ENCODE results near the gene UNKL.

UNKL gene

GRCh38 chr16:1325261-1325660 lies 89.2 kb downstream of the UNKL start:
- H3K36me3 ChIP-seq (ENCODE audit: insufficient read depth, insufficient read length, low read length), result peaks cover 50% of the 10 kb centered on the region

GRCh38 chr16:1324286-1324826 lies 90.1 kb downstream of the UNKL start:
- Histone ChIP-seq H3K4me3 (ENCODE audit: insufficient read length, low read depth) (no peak overlapping the region), H3K9me3 (ENCODE audit: insufficient read depth, low read length) (no peaks in the 10 kb centered on the region), H3K27me3 (ENCODE audit: insufficient read depth, insufficient read length) (no peaks in the 10 kb centered on the region), H3K36me3 (ENCODE audit: insufficient read depth, insufficient read length, low read length) (peaks cover 60% of the 10 kb centered on the region), H3K9ac (ENCODE audit: insufficient read length, low read depth) (no peak overlapping the region), H3K4me1 (ENCODE audit: insufficient read depth, insufficient read length) (peaks cover 8% of the 10 kb centered on the region)
- TF ChIP-seq YY1 (IDR thresholded peaks at IDR 0.05; ENCODE audit: insufficient read depth, insufficient read length) (no peak), SUZ12 (IDR thresholded peaks at IDR 0.05; ENCODE audit: extremely low read depth, insufficient read depth, insufficient read length) (no peak), ZNF274 (IDR thresholded peaks at IDR 0.05; ENCODE audit: low read depth, low read length) (no peak)
- DNase-seq (ENCODE audit: low read depth, low spot score), result no peak

More at GRCh38 chr16:1325261-1325660, 89.2 kb downstream of the UNKL start:
- H3K4me1 ChIP-seq (ENCODE audit: insufficient read depth, insufficient read length), result peaks cover 8% of the 10 kb centered on the region
- DNase-seq (ENCODE audit: low read depth, low spot score), result no peak
- no peak overlapping the region for H3K4me3 ChIP-seq (ENCODE audit: insufficient read length, low read depth)
- no peak overlapping the region for H3K9ac ChIP-seq (ENCODE audit: insufficient read length, low read depth)
- H3K9me3 ChIP-seq (ENCODE audit: insufficient read depth, low read length), result peaks cover 5% of the 10 kb centered on the region; the same call in 1 of the 2 replicates
- TF ChIP-seq SUZ12 (IDR thresholded peaks at IDR 0.05; ENCODE audit: extremely low read depth, insufficient read depth, insufficient read length), result no peak
- no peak for TF ChIP-seq YY1 (IDR thresholded peaks at IDR 0.05; ENCODE audit: insufficient read depth, insufficient read length)
- TF ChIP-seq ZNF274 (IDR thresholded peaks at IDR 0.05; ENCODE audit: low read depth, low read length), result no peak
- no peaks in the 10 kb centered on the region for H3K27me3 ChIP-seq (ENCODE audit: insufficient read depth, insufficient read length)

DNA sequence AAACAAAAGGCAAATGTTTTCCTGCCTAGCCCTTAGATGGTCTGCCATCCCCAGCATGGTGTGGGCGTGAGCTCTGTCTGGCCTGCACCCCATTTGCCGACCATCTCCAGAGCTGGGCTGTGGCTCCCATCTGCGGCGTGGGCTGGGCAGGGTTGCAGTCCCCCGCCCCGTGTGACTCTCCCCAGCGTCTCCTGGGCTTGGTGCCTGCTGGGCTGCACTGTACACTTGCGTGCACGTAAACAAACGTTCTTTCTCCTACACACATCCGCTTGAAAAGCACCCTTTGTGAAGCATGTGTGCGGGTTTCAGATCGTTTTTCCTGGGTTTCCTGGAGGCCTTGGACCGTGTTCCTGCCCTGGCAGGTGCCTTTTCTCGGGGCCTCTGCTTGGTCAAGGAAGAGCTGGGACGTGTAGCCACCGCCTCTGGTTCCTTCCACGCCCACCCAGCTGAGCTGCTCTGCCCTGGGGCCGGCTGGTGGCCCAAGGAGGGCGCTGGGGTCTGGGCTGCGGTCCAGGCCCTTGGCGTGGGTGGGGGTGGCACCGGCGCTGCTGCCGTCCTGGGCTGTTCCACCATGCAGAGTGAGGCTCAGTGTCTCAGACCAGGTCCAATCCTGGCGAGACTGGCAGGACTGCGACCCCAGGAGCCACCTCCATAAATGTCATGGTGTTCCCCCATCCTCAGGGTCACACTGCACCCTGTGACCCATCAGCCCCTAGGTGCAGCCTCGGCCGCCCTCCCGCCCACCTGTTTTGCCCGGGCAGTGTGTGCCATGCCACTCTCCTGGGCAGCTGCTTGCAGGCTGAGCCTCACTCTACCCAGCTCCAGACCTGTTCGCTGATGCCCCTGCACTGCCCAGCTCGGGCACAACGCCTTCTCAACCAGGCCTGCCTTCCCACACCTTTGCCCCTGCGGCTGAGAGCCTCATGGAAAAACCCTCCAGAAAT lies 90.9 kb downstream of the UNKL start:
- no peak for DNase-seq (ENCODE audit: low read depth, low spot score)
- no peaks in the 10 kb centered on the region for H3K9me3 ChIP-seq (ENCODE audit: insufficient read depth, low read length)
- peaks cover 11% of the 10 kb centered on the region for H3K4me1 ChIP-seq (ENCODE audit: insufficient read depth, insufficient read length)
- H3K9ac ChIP-seq (ENCODE audit: insufficient read length, low read depth), result no peak overlapping the region
- no peak overlapping the region for H3K4me3 ChIP-seq (ENCODE audit: insufficient read length, low read depth)
- no peak for TF ChIP-seq YY1 (IDR thresholded peaks at IDR 0.05; ENCODE audit: insufficient read depth, insufficient read length)
- TF ChIP-seq ZNF274 (IDR thresholded peaks at IDR 0.05; ENCODE audit: low read depth, low read length), result no peak
- TF ChIP-seq SUZ12 (IDR thresholded peaks at IDR 0.05; ENCODE audit: extremely low read depth, insufficient read depth, insufficient read length), result no peak
- H3K36me3 ChIP-seq (ENCODE audit: insufficient read depth, insufficient read length, low read length), result peaks cover 67% of the 10 kb centered on the region
- no peaks in the 10 kb centered on the region for H3K27me3 ChIP-seq (ENCODE audit: insufficient read depth, insufficient read length)

DNA sequence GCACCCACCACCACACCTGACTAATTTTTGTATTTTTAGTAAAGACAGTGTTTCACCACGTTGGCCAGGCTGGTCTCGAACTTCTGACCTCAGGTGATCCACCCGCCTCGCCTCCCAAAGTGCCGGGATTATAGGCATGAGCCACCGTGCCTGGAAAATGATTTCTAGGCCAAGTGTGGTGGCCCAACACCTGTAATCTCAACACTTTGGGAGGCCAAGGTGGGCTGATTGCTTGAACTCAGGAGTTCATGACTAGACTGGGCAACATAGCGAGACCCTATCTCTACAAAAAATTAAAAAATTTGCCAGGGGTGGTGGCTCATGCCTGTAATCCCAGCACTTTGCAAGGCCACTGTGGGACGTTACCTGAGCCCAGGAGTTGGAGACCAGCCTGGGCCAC lies 92.1 kb downstream of the UNKL start:
- Histone ChIP-seq H3K27me3 (ENCODE audit: insufficient read depth, insufficient read length) (no peaks in the 10 kb centered on the region), H3K4me1 (ENCODE audit: insufficient read depth, insufficient read length) (peaks cover 9% of the 10 kb centered on the region), H3K9ac (ENCODE audit: insufficient read length, low read depth) (no peak overlapping the region), H3K4me3 (ENCODE audit: insufficient read length, low read depth) (no peak overlapping the region), H3K9me3 (ENCODE audit: insufficient read depth, low read length) (no peaks in the 10 kb centered on the region), H3K36me3 (ENCODE audit: insufficient read depth, insufficient read length, low read length) (peaks cover 79% of the 10 kb centered on the region)
- TF ChIP-seq YY1 (IDR thresholded peaks at IDR 0.05; ENCODE audit: insufficient read depth, insufficient read length) (no peak), SUZ12 (IDR thresholded peaks at IDR 0.05; ENCODE audit: extremely low read depth, insufficient read depth, insufficient read length) (no peak), ZNF274 (IDR thresholded peaks at IDR 0.05; ENCODE audit: low read depth, low read length) (no peak)
- no peak for DNase-seq (ENCODE audit: low read depth, low spot score)

DNA sequence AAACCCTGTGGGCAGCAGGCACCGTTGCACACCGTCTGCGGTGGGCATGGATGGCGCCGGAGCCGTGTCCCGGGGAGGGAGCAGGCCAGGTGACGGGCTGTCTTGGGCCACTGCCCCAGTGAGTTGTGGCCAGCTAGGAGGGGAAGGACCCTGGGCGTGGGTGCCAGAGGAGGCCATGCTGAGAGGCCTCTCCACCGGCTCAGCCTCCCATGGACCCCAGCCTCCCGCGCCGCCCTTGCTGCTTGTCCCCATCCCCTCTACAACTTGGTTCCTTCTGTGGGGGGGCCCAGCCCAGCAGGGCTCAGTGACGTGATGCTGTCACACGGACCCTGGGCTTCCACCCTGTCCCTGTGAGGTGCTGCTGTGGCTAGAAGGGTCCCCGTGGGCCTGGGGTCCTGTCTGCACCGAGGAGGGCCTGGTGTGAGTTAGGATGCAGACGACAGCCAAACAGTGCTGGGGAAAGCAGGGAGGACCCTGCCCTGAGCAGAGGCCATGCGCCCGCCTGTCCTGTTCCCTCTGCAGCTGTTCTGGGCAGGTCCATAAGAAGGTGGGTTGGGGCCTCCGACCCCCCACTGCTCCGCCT lies 93.8 kb downstream of the UNKL start:
- no peaks in the 10 kb centered on the region for H3K9me3 ChIP-seq (ENCODE audit: insufficient read depth, low read length)
- H3K4me3 ChIP-seq (ENCODE audit: insufficient read length, low read depth), result no peak overlapping the region
- no peak for TF ChIP-seq YY1 (IDR thresholded peaks at IDR 0.05; ENCODE audit: insufficient read depth, insufficient read length)
- TF ChIP-seq ZNF274 (IDR thresholded peaks at IDR 0.05; ENCODE audit: low read depth, low read length), result no peak
- no peak for TF ChIP-seq SUZ12 (IDR thresholded peaks at IDR 0.05; ENCODE audit: extremely low read depth, insufficient read depth, insufficient read length)
- H3K4me1 ChIP-seq (ENCODE audit: insufficient read depth, insufficient read length), result peaks cover 9% of the 10 kb centered on the region
- H3K9ac ChIP-seq (ENCODE audit: insufficient read length, low read depth), result no peak overlapping the region
- H3K27me3 ChIP-seq (ENCODE audit: insufficient read depth, insufficient read length), result no peaks in the 10 kb centered on the region
- no peak for DNase-seq (ENCODE audit: low read depth, low spot score)
- H3K36me3 ChIP-seq (ENCODE audit: insufficient read depth, insufficient read length, low read length), result peaks cover 93% of the 10 kb centered on the region

GRCh38 chr16:1320097-1320496 lies 94.4 kb downstream of the UNKL start:
- Histone ChIP-seq H3K27me3 (ENCODE audit: insufficient read depth, insufficient read length) (no peaks in the 10 kb centered on the region), H3K4me1 (ENCODE audit: insufficient read depth, insufficient read length) (peaks cover 9% of the 10 kb centered on the region), H3K36me3 (ENCODE audit: insufficient read depth, insufficient read length, low read length) (peaks cover 94% of the 10 kb centered on the region), H3K9ac (ENCODE audit: insufficient read length, low read depth) (no peak overlapping the region), H3K9me3 (ENCODE audit: insufficient read depth, low read length) (no peaks in the 10 kb centered on the region), H3K4me3 (ENCODE audit: insufficient read length, low read depth) (no peak overlapping the region)
- no peak for DNase-seq (ENCODE audit: low read depth, low spot score)
- TF ChIP-seq SUZ12 (IDR thresholded peaks at IDR 0.05; ENCODE audit: extremely low read depth, insufficient read depth, insufficient read length) (no peak), ZNF274 (IDR thresholded peaks at IDR 0.05; ENCODE audit: low read depth, low read length) (no peak), YY1 (IDR thresholded peaks at IDR 0.05; ENCODE audit: insufficient read depth, insufficient read length) (no peak)

DNA sequence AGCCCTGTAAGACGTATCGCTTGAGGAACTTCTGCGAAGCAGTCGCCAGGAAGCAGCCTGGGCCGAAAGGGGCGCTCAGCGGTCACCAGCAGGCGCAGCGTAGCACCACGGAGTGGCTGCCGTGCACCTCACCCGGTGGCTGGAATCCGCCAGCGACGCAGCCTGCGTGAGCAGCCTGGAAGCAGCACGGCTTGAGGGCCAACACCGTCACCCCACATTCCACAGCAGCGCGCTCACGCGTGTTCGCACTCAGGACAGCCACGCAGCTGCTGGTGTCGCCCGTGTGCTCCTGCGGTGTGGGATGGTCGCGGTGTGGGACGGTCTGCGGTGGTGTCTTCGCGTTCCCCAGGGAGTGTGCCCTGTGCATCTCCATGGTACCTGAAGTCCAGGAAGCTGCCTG lies 95.5 kb downstream of the UNKL start:
- no peak overlapping the region for H3K9ac ChIP-seq (ENCODE audit: insufficient read length, low read depth)
- TF ChIP-seq ZNF274 (IDR thresholded peaks at IDR 0.05; ENCODE audit: low read depth, low read length) (no peak), SUZ12 (IDR thresholded peaks at IDR 0.05; ENCODE audit: extremely low read depth, insufficient read depth, insufficient read length) (no peak), YY1 (IDR thresholded peaks at IDR 0.05; ENCODE audit: insufficient read depth, insufficient read length) (no peak)
- H3K27me3 ChIP-seq (ENCODE audit: insufficient read depth, insufficient read length), result no peaks in the 10 kb centered on the region
- H3K36me3 ChIP-seq (ENCODE audit: insufficient read depth, insufficient read length, low read length), result peaks cover 94% of the 10 kb centered on the region
- no peaks in the 10 kb centered on the region for H3K9me3 ChIP-seq (ENCODE audit: insufficient read depth, low read length)
- peaks cover 10% of the 10 kb centered on the region for H3K4me1 ChIP-seq (ENCODE audit: insufficient read depth, insufficient read length)
- no peak overlapping the region for H3K4me3 ChIP-seq (ENCODE audit: insufficient read length, low read depth)
- no peak for DNase-seq (ENCODE audit: low read depth, low spot score)
